GM12891 (cell line): Measurements from ENCODE around the gene PRSS22.

Source experiments
- PAX5 ChIP-seq: IDR thresholded peaks from 2 replicates; pipeline ENCODE4 v1.6.1; 2011; ENCODE audit warnings: low read length, moderate library complexity, mild to moderate bottlenecking; ENCODE audit not compliant: insufficient read depth, severe bottlenecking
- POLR2A ChIP-seq: IDR thresholded peaks from 2 replicates; pipeline ENCODE4 v1.6.1; 2011; ENCODE audit warnings: low read depth, low read length, control low read depth

- TF ChIP-seq POLR2A: no peak
- no peak for TF ChIP-seq PAX5
Measured at GRCh38 chr16:2839650-2840450, 18.1 kb downstream of the PRSS22 start.
